ENCODE results near the gene CCDC91. TPM values are rescaled to one million over a fixed set of nuclear protein-coding genes. Genes with fewer than 3 reads are reported as not detected.

The CCDC91 gene
- total and polyA plus RNA-seq, 9 of the 15 experiments (the other 6 are each of a cell fraction or from before 2014, with no cell fraction given): 10.1 to 31.1 (median 26.3) TPM

- no peak overlapping the region for H2AFZ ChIP-seq (ENCODE audit: low read depth, low read length)
- H3K79me2 ChIP-seq (ENCODE audit: control insufficient read depth, insufficient read depth, low read length): no peaks in the 10 kb centered on the region
- H3K36me3 ChIP-seq (ENCODE audit: control insufficient read depth, insufficient read depth, low read length): no peaks in the 10 kb centered on the region
- H3K4me3 ChIP-seq: no peak overlapping the region
- DNase-seq (ENCODE audit: extremely low read depth in 1 of 4, low spot score in 3 of 4) (no peak), ATAC-seq (no peak), FAIRE-seq (no peak)
- no peak for TF ChIP-seq ZNF407 (IDR thresholded peaks at IDR 0.05; ENCODE audit: low read depth)
- no peak for TF ChIP-seq CLOCK (CRISPR knock-in tag; IDR thresholded peaks at IDR 0.05; ENCODE audit: borderline replicate concordance)
- no peak for TF ChIP-seq ZBTB5 (IDR thresholded peaks at IDR 0.05)
- no peak for TF ChIP-seq ZNF785 (CRISPR knock-in tag; IDR thresholded peaks at IDR 0.05)
- TF ChIP-seq ZBTB17 (CRISPR knock-in tag; IDR thresholded peaks at IDR 0.05): no peak
- no peak for TF ChIP-seq ZNF23 (CRISPR knock-in tag; IDR thresholded peaks at IDR 0.05)
- TF ChIP-seq ZNF165 (CRISPR knock-in tag; IDR thresholded peaks at IDR 0.05; ENCODE audit: borderline replicate concordance): no peak
- no peak for TF ChIP-seq JUNB (CRISPR knock-in tag; conservative IDR thresholded peaks at IDR 0.05)
- TF ChIP-seq SNRNP70 (optimal IDR thresholded peaks at IDR 0.05; ENCODE audit: low read depth, low read length): no peak
- CTCF ChIA-PET (ENCODE audit: low intra/inter-chr PET ratio): no interaction called here
- WGBS (ENCODE audit: insufficient coverage, low coverage, missing lambda C conversion rate): 88% methylated on average over 3 of the region's 3 CpGs
- H3K27ac ChIP-seq (ENCODE audit: extremely low read depth, low read depth, low read length): no peak overlapping the region
- in situ Hi-C loops (cut with MboI) (no loop called here), intact Hi-C loops (cut with micrococcal nuclease) (no loop called here)
- no peaks in the 10 kb centered on the region for H4K20me1 ChIP-seq (replicated peaks; ENCODE audit: control insufficient read depth, insufficient read depth, low read length)
- no TSS peak for BruUV-seq (replicated peaks)
- no peaks in the 10 kb centered on the region for H3K4me1 ChIP-seq (replicated peaks in 1 of 2; ENCODE audit: control insufficient read depth in 2 of 2, insufficient read depth in 2 of 2, low read length in 2 of 2)
- H3K9ac ChIP-seq (ENCODE audit: insufficient read depth in 1 of 2, low read depth in 2 of 2, low read length in 2 of 2): no peak overlapping the region
- no peak overlapping the region for H3K4me2 ChIP-seq (ENCODE audit: insufficient read depth, low read length)
- POLR2A ChIA-PET: no interaction called here
- H3K9me1 ChIP-seq (ENCODE audit: control insufficient read depth, insufficient read depth, low read length): no peaks in the 10 kb centered on the region
- H3K27me3 ChIP-seq (ENCODE audit: control insufficient read depth in 2 of 2, insufficient read depth in 2 of 2, low read length in 2 of 2): no peaks in the 10 kb centered on the region
- H3K9me3 ChIP-seq (replicated peaks; ENCODE audit: control insufficient read depth, insufficient read depth, low read depth, low read length): no peaks in the 10 kb centered on the region
These were observed 112.9 kb downstream of the CCDC91 start for GRCh38 chr12:28303192-28303591.
